ENCODE results near the gene ACVR1B.

The ACVR1B gene

GRCh38 chr12:51910691-51911090 is 40.8 kb upstream of the ACVR1B start:
- peaks cover 54% of the 10 kb centered on the region for H3K4me1 ChIP-seq (ENCODE audit: control insufficient read depth, insufficient read depth, low read length)

GRCh38 chr12:51911307-51911706 is 40.2 kb upstream of the ACVR1B start:
- Histone ChIP-seq H3K9me3 (ENCODE audit: control insufficient read depth in 2 of 2, low read length in 2 of 2) (no peaks in the 10 kb centered on the region), H3K9ac (ENCODE audit: low read length in 2 of 2) (no peak overlapping the region), H3K36me3 (ENCODE audit: control insufficient read depth in 2 of 2, insufficient read depth in 2 of 2, low read length in 2 of 2) (no peaks in the 10 kb centered on the region), H3K27me3 (ENCODE audit: control insufficient read depth in 1 of 2, insufficient read depth in 2 of 2, low read length in 2 of 2) (peaks cover 17 to 23% of the 10 kb centered on the region in 2 donors), H3K27ac (ENCODE audit: low read length) (no peak overlapping the region), H3K4me3 (ENCODE audit: low read length in 2 of 2) (no peak overlapping the region), H3K4me1 (ENCODE audit: control insufficient read depth, insufficient read depth, low read length) (peaks cover 49% of the 10 kb centered on the region)

More at GRCh38 chr12:51910691-51911090, 40.8 kb upstream of the ACVR1B start:
- Histone ChIP-seq H3K36me3 (ENCODE audit: control insufficient read depth in 2 of 2, insufficient read depth in 2 of 2, low read length in 2 of 2) (no peaks in the 10 kb centered on the region), H3K9ac (ENCODE audit: low read length in 2 of 2) (no peak overlapping the region), H3K27ac (ENCODE audit: low read length) (no peak overlapping the region), H3K27me3 (ENCODE audit: control insufficient read depth in 1 of 2, insufficient read depth in 2 of 2, low read length in 2 of 2) (peaks cover 15 to 27% of the 10 kb centered on the region in 2 donors), H3K4me3 (ENCODE audit: low read length in 2 of 2) (peak overlapping the region in 1 of 2 donors; percentile 44), H3K9me3 (ENCODE audit: control insufficient read depth in 2 of 2, low read length in 2 of 2) (no peaks in the 10 kb centered on the region)

- Histone ChIP-seq H3K36me3 (ENCODE audit: control insufficient read depth in 2 of 2, insufficient read depth in 2 of 2, low read length in 2 of 2) (no peaks in the 10 kb centered on the region), H3K9me3 (ENCODE audit: control insufficient read depth in 2 of 2, low read length in 2 of 2) (no peaks in the 10 kb centered on the region), H3K9ac (ENCODE audit: low read length in 2 of 2) (no peak overlapping the region), H3K27ac (ENCODE audit: low read length) (no peak overlapping the region), H3K27me3 (ENCODE audit: control insufficient read depth in 1 of 2, insufficient read depth in 2 of 2, low read length in 2 of 2) (peaks cover 17 to 18% of the 10 kb centered on the region in 2 donors), H3K4me1 (ENCODE audit: control insufficient read depth, insufficient read depth, low read length) (peaks cover 47% of the 10 kb centered on the region), H3K4me3 (ENCODE audit: low read length in 2 of 2) (peak overlapping the region in 1 of 2 donors; percentile 44)
Observed at GRCh38 chr12:51911788-51912711, 39.4 kb upstream of the ACVR1B start.

DNA sequence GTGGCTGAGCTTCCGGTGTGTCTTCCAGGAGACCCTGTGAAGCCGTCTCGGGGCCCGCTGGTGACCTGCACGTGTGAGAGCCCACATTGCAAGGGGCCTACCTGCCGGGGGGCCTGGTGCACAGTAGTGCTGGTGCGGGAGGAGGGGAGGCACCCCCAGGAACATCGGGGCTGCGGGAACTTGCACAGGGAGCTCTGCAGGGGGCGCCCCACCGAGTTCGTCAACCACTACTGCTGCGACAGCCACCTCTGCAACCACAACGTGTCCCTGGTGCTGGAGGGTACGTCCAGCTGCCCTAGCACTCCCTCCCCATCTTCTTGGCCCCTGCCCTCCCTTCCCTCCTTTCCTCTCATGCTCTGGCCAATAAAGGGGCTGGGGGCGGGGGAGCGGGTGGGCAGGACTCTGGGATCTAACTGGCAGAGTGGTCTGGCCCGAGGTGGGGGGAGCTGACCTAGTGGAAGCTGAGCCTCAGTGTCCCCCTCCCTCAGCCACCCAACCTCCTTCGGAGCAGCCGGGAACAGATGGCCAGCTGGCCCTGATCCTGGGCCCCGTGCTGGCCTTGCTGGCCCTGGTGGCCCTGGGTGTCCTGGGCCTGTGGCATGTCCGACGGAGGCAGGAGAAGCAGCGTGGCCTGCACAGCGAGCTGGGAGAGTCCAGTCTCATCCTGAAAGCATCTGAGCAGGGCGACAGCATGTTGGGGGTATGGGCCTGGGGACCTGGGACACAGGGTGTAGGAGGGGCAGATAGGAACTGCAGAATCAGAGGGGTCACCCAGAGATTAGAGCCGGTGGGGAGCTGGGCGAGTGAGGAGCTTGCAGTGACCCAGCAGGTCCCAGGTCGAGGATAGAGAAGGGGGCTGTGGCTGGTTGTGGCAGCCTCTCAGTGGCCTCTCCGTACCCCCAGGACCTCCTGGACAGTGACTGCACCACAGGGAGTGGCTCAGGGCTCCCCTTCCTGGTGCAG is 38.1 kb upstream of the ACVR1B start:
- peaks cover 5 to 10% of the 10 kb centered on the region in 2 donors for H3K27me3 ChIP-seq (ENCODE audit: control insufficient read depth in 1 of 2, insufficient read depth in 2 of 2, low read length in 2 of 2)
- no peak overlapping the region for H3K27ac ChIP-seq (ENCODE audit: low read length)
- no peaks in the 10 kb centered on the region for H3K36me3 ChIP-seq (ENCODE audit: control insufficient read depth in 2 of 2, insufficient read depth in 2 of 2, low read length in 2 of 2)
- H3K4me3 ChIP-seq (ENCODE audit: low read length in 2 of 2), result peak overlapping the region in 1 of 2 donors; percentile 44
- no peak overlapping the region for H3K9ac ChIP-seq (ENCODE audit: low read length in 2 of 2)
- peaks cover 41% of the 10 kb centered on the region for H3K4me1 ChIP-seq (ENCODE audit: control insufficient read depth, insufficient read depth, low read length)
- H3K9me3 ChIP-seq (ENCODE audit: control insufficient read depth in 2 of 2, low read length in 2 of 2), result no peaks in the 10 kb centered on the region

GRCh38 chr12:51914034-51914923 is 37.2 kb upstream of the ACVR1B start:
- H3K9ac ChIP-seq (ENCODE audit: low read length in 2 of 2), result no peak overlapping the region
- H3K4me3 ChIP-seq (ENCODE audit: low read length in 2 of 2), result peak overlapping the region in 1 of 2 donors; percentile 22
- peaks cover 35% of the 10 kb centered on the region for H3K4me1 ChIP-seq (ENCODE audit: control insufficient read depth, insufficient read depth, low read length)
- peaks cover 0 to 2% of the 10 kb centered on the region in 2 donors for H3K36me3 ChIP-seq (ENCODE audit: control insufficient read depth in 2 of 2, insufficient read depth in 2 of 2, low read length in 2 of 2)
- no peak overlapping the region for H3K27ac ChIP-seq (ENCODE audit: low read length)
- peaks cover 0 to 8% of the 10 kb centered on the region in 2 donors for H3K27me3 ChIP-seq (ENCODE audit: control insufficient read depth in 1 of 2, insufficient read depth in 2 of 2, low read length in 2 of 2)
- no peaks in the 10 kb centered on the region for H3K9me3 ChIP-seq (ENCODE audit: control insufficient read depth in 2 of 2, low read length in 2 of 2)

DNA sequence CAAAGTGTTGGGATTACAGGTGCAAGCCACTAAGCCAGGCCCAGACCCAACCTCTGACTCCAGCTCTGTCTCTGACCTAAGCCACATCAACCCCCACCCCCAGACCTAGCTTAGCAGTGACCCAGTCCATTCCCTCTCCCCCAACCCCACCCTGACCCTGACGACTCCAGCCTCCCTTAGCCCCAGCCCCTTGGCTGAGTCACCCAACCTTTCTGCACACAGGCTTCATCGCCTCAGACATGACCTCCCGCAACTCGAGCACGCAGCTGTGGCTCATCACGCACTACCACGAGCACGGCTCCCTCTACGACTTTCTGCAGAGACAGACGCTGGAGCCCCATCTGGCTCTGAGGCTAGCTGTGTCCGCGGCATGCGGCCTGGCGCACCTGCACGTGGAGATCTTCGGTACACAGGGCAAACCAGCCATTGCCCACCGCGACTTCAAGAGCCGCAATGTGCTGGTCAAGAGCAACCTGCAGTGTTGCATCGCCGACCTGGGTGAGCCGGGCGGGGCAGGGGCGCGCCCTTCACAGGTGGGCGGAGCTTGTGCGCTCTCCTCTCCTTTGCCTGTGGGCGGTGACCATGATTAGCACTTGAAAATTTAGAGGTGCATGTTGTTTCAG is 36.4 kb upstream of the ACVR1B start:
- Histone ChIP-seq H3K27ac (ENCODE audit: low read length) (no peak overlapping the region), H3K36me3 (ENCODE audit: control insufficient read depth in 2 of 2, insufficient read depth in 2 of 2, low read length in 2 of 2) (peaks cover 0 to 2% of the 10 kb centered on the region in 2 donors), H3K9me3 (ENCODE audit: control insufficient read depth in 2 of 2, low read length in 2 of 2) (no peaks in the 10 kb centered on the region), H3K4me1 (ENCODE audit: control insufficient read depth, insufficient read depth, low read length) (peaks cover 35% of the 10 kb centered on the region), H3K9ac (ENCODE audit: low read length in 2 of 2) (no peak overlapping the region), H3K4me3 (ENCODE audit: low read length in 2 of 2) (no peak overlapping the region), H3K27me3 (ENCODE audit: control insufficient read depth in 1 of 2, insufficient read depth in 2 of 2, low read length in 2 of 2) (peaks cover 0 to 8% of the 10 kb centered on the region in 2 donors)

GRCh38 chr12:51915951-51916350 is 35.5 kb upstream of the ACVR1B start:
- Histone ChIP-seq H3K4me1 (ENCODE audit: control insufficient read depth, insufficient read depth, low read length) (peaks cover 28% of the 10 kb centered on the region), H3K27me3 (ENCODE audit: control insufficient read depth in 1 of 2, insufficient read depth in 2 of 2, low read length in 2 of 2) (peaks cover 0 to 8% of the 10 kb centered on the region in 2 donors), H3K9me3 (ENCODE audit: control insufficient read depth in 2 of 2, low read length in 2 of 2) (no peaks in the 10 kb centered on the region), H3K9ac (ENCODE audit: low read length in 2 of 2) (no peak overlapping the region), H3K4me3 (ENCODE audit: low read length in 2 of 2) (no peak overlapping the region), H3K36me3 (ENCODE audit: control insufficient read depth in 2 of 2, insufficient read depth in 2 of 2, low read length in 2 of 2) (peaks cover 0 to 2% of the 10 kb centered on the region in 2 donors), H3K27ac (ENCODE audit: low read length) (no peak overlapping the region)

DNA sequence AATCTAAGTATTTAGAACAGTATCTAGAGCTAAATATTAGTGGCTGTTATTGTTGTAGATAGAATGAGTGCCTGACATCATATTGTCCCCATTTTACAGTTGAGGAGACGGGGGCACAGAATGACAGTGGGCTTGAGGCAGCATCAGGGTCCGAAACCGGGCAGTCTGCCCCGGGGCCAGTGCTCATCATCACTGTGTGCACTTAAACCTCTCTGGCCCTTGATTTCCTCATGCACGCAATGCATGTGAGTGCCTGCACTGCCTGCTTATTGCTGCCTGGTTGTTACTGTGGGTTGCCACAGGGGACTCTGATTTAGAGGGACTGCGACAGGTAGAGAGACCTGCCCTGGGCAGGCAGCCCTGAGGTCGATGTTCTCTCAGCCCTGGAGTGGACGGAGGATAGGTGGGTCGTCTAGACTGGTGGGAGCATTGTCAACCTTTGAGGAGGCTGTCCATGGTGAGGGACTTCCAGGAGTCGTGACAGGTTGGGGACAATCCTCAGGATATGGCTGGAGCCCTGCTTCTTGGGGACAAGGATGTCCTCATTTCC is 34.4 kb upstream of the ACVR1B start:
- H3K36me3 ChIP-seq (ENCODE audit: control insufficient read depth in 2 of 2, insufficient read depth in 2 of 2, low read length in 2 of 2), result peaks cover 0 to 2% of the 10 kb centered on the region in 2 donors
- peaks cover 18% of the 10 kb centered on the region for H3K4me1 ChIP-seq (ENCODE audit: control insufficient read depth, insufficient read depth, low read length)
- H3K9me3 ChIP-seq (ENCODE audit: control insufficient read depth in 2 of 2, low read length in 2 of 2), result no peaks in the 10 kb centered on the region
- peaks cover 0 to 4% of the 10 kb centered on the region in 2 donors for H3K27me3 ChIP-seq (ENCODE audit: control insufficient read depth in 1 of 2, insufficient read depth in 2 of 2, low read length in 2 of 2)
- H3K9ac ChIP-seq (ENCODE audit: low read length in 2 of 2), result no peak overlapping the region
- H3K4me3 ChIP-seq (ENCODE audit: low read length in 2 of 2), result no peak overlapping the region
- H3K27ac ChIP-seq (ENCODE audit: low read length), result no peak overlapping the region

DNA sequence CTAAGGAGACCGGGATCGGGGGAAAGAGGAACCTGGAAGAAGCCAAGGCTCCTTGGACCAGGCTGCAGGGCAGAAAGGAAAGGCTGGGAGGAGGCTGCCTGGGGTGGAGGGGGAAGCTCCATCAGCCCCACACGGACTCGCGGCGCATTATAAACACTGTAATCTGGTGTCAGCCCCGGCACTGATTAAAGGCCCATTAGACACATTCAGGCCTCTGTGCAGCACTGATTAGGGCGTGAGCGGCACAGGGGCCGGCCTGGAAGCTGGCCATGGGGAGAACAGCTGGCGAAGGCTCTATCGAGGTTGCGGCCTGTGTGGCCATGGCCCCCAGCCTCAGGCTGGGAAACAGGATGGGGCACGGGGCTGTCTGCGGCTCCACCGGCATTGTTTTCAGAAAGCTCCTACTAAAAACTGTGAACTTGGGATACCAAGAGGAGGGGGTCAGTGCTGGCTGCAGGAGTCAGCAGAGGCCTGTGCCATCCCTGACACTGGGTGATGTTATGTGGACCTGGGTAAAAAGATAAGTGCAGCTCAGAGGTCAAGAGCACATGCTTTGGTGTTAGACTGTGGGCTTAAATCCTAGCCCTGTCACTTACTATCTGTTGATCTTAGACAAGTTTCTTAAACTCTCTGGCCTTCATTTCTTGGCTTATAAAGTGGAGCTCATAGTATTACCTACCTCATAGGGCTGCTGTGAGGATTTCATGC is 33.6 kb upstream of the ACVR1B start:
- H3K9ac ChIP-seq (ENCODE audit: low read length in 2 of 2), result no peak overlapping the region
- peaks cover 0 to 2% of the 10 kb centered on the region in 2 donors for H3K36me3 ChIP-seq (ENCODE audit: control insufficient read depth in 2 of 2, insufficient read depth in 2 of 2, low read length in 2 of 2)
- H3K27me3 ChIP-seq (ENCODE audit: control insufficient read depth in 1 of 2, insufficient read depth in 2 of 2, low read length in 2 of 2), result peaks cover under 1 to 4% of the 10 kb centered on the region in 2 donors
- H3K4me1 ChIP-seq (ENCODE audit: control insufficient read depth, insufficient read depth, low read length), result peaks cover 12% of the 10 kb centered on the region
- H3K9me3 ChIP-seq (ENCODE audit: control insufficient read depth in 2 of 2, low read length in 2 of 2), result no peaks in the 10 kb centered on the region
- H3K27ac ChIP-seq (ENCODE audit: low read length), result no peak overlapping the region
- H3K4me3 ChIP-seq (ENCODE audit: low read length in 2 of 2), result no peak overlapping the region
